Endodermal cell (in vitro differentiated cells): ENCODE results near the gene TRDN. TPM values are rescaled to one million over a fixed set of nuclear protein-coding genes. Genes with fewer than 3 reads are reported as not detected.
A peak's percentile ranks its signal among the peaks of the same experiment; 100 is the strongest.

Experiments
- DNase-seq: peaks from one replicate; pipeline ENCODE4 v3.0.0-alpha.2; 2017
- H3K27ac ChIP-seq: 2 replicates; pipeline ENCODE4 v1.5.1; 2013; ENCODE audit warnings: mild to moderate bottlenecking, low read depth, low read length, moderate library complexity
- H3K27me3 ChIP-seq: 2 replicates; pipeline ENCODE4 v1.6.1; 2013; ENCODE audit warnings: mild to moderate bottlenecking, low read length, moderate library complexity; ENCODE audit not compliant: insufficient read depth, control insufficient read depth, poor library complexity, severe bottlenecking
- H3K36me3 ChIP-seq: 2 replicates; pipeline ENCODE4 v1.7.0; 2013; ENCODE audit warnings: mild to moderate bottlenecking, low read length, moderate library complexity; ENCODE audit not compliant: control insufficient read depth, insufficient read depth
- H3K4me1 ChIP-seq: one replicate; pipeline ENCODE4 v1.7.0; 2013; ENCODE audit warnings: low read length; ENCODE audit not compliant: control insufficient read depth, insufficient read depth
- H3K4me3 ChIP-seq: 2 replicates; pipeline ENCODE4 v1.5.1; 2013; ENCODE audit warnings: mild to moderate bottlenecking, low read length, moderate library complexity
- H3K9ac ChIP-seq: 2 replicates; pipeline ENCODE4 v1.6.1; 2013; ENCODE audit warnings: mild to moderate bottlenecking, low read length, moderate library complexity; ENCODE audit not compliant: poor library complexity, severe bottlenecking; ENCODE audit errors: extremely low read depth
- H3K9me3 ChIP-seq: 2 replicates; pipeline ENCODE4 v1.6.1; 2013; ENCODE audit warnings: mild to moderate bottlenecking, low read length, moderate library complexity; ENCODE audit not compliant: control insufficient read depth
- H3K27ac Mint-ChIP-seq: 2 replicates; pipeline ENCODE4 v1.8.0; 2020; ENCODE audit warnings: mixed read lengths
- H3K27me3 Mint-ChIP-seq: 2 replicates; pipeline ENCODE4 v1.8.0; 2021; ENCODE audit warnings: mild to moderate bottlenecking, mixed read lengths; ENCODE audit not compliant: insufficient read depth
- H3K36me3 Mint-ChIP-seq: 2 replicates; pipeline ENCODE4 v1.8.0; 2020; ENCODE audit warnings: low read depth, mixed read lengths
- H3K4me1 Mint-ChIP-seq: 2 replicates; pipeline ENCODE4 v1.8.0; 2020; ENCODE audit warnings: mixed read lengths
- H3K4me3 Mint-ChIP-seq: 2 replicates; pipeline ENCODE4 v1.8.0; 2020; ENCODE audit warnings: mild to moderate bottlenecking, moderate library complexity, mixed read lengths
- H3K9me3 Mint-ChIP-seq: 2 replicates; pipeline ENCODE4 v1.8.0; 2020; ENCODE audit warnings: mild to moderate bottlenecking, mixed read lengths
- WGBS, 2 experiments: methylation state at CpG; one replicate each; pipeline versions ENCODE4 v1.1.5 to v1.1.7; 2013; ENCODE audit warnings: missing lambda C conversion rate in 2 of 2, mixed read lengths in 1 of 2; ENCODE audit not compliant: insufficient coverage in 1 of 2, insufficient read length in 1 of 2; 5-methylcytosine and 5-hydroxymethylcytosine counted together
- total RNA-seq, 2 donors: library from RNA; stranded (reverse); fragmentation: NEBNext Ultra II Directional in 1 of 2; extraction: Animal tissue kit (Norgen Biotek cat#: 25700) in 1 of 2; gene quantifications; 2 replicates in 1 of 2; 3 replicates in 1 of 2; pipeline ENCODE4 v1.2.1, GENCODE V29; 2021
- TF ChIP-seq, protein P1 (sequence below): fragments of 200-600 bp; sonication (generic); conservative IDR thresholded peaks from 2 replicates; pipeline ENCODE4 v1.5.0; 2021; ENCODE audit warnings: antibody characterized with exemption, mild to moderate bottlenecking

Gene TRDN
- total RNA-seq, 2 donors from 2014 or later, result 74.4 to 136 TPM

GRCh38 chr6:123547216-123547978, 89.4 kb downstream of the TRDN start:
- H3K9me3 Mint-ChIP-seq, result no peaks in the 10 kb centered on the region
- H3K4me3 Mint-ChIP-seq, result no peak overlapping the region
- no peak for DNase-seq
- no peaks in the 10 kb centered on the region for H3K9me3 ChIP-seq
- peaks cover 3% of the 10 kb centered on the region for H3K36me3 Mint-ChIP-seq
- H3K4me1 ChIP-seq, result peaks cover 11% of the 10 kb centered on the region
- H3K27me3 ChIP-seq, result no peaks in the 10 kb centered on the region
- H3K4me1 Mint-ChIP-seq, result peaks cover 28% of the 10 kb centered on the region
- no peak overlapping the region for H3K4me3 ChIP-seq
- peaks cover 27% of the 10 kb centered on the region for H3K36me3 ChIP-seq
- H3K27me3 Mint-ChIP-seq, result no peaks in the 10 kb centered on the region
- TF ChIP-seq, protein P1, sequence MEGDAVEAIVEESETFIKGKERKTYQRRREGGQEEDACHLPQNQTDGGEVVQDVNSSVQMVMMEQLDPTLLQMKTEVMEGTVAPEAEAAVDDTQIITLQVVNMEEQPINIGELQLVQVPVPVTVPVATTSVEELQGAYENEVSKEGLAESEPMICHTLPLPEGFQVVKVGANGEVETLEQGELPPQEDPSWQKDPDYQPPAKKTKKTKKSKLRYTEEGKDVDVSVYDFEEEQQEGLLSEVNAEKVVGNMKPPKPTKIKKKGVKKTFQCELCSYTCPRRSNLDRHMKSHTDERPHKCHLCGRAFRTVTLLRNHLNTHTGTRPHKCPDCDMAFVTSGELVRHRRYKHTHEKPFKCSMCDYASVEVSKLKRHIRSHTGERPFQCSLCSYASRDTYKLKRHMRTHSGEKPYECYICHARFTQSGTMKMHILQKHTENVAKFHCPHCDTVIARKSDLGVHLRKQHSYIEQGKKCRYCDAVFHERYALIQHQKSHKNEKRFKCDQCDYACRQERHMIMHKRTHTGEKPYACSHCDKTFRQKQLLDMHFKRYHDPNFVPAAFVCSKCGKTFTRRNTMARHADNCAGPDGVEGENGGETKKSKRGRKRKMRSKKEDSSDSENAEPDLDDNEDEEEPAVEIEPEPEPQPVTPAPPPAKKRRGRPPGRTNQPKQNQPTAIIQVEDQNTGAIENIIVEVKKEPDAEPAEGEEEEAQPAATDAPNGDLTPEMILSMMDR, result no peak
- H3K27ac Mint-ChIP-seq, result no peak overlapping the region
- no peak overlapping the region for H3K27ac ChIP-seq
- H3K9ac ChIP-seq, result no peak overlapping the region

DNA sequence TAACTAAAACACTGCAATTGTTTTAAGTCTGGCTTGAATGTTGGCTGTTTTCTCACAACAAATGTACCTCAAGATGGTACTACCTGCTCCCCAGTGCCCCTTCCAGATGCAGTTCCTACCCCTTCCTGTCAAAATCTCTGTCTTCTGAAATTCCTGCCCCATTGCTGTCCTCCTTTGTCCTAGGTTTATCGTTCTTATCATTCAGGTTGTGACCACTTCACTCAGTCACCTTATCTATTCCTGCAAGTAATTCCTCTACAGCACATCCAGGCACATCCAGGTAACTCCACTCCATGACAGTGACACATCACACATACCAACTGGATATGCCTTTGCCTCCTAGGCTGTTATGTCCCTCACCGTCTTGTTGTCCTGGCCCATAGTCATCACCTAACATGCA, 90.2 kb downstream of the TRDN start:
- Histone ChIP-seq H3K27ac (peak overlapping the region; percentile 34), H3K4me3 (peak overlapping the region; percentile 39), H3K9me3 (no peaks in the 10 kb centered on the region), H3K4me1 (peaks cover 11% of the 10 kb centered on the region), H3K36me3 (peaks cover 34% of the 10 kb centered on the region), H3K9ac (peak overlapping the region; percentile 41), H3K27me3 (no peaks in the 10 kb centered on the region)
- Mint-ChIP-seq H3K27ac (peak overlapping the region; percentile 92), H3K4me3 (peak overlapping the region; percentile 0), H3K9me3 (no peaks in the 10 kb centered on the region), H3K4me1 (peaks cover 26% of the 10 kb centered on the region), H3K27me3 (no peaks in the 10 kb centered on the region), H3K36me3 (peaks cover 11% of the 10 kb centered on the region)
- DNase-seq, result no peak
- WGBS, 2 experiments, result 67 to 75% methylated on average over 1 to 2 of the region's 2 CpGs
- TF ChIP-seq, protein P1, result no peak

GRCh38 chr6:123541462-123541861, 95.3 kb downstream of the TRDN start:
- peaks cover 37% of the 10 kb centered on the region for H3K36me3 Mint-ChIP-seq
- peaks cover 6% of the 10 kb centered on the region for H3K4me1 Mint-ChIP-seq
- H3K4me3 ChIP-seq, result no peak overlapping the region
- H3K36me3 ChIP-seq, result peaks cover 48% of the 10 kb centered on the region
- no peak overlapping the region for H3K27ac ChIP-seq
- 93 to 100% methylated on average over 2 to 4 of the region's 4 CpGs for WGBS, 2 experiments
- peaks cover 4% of the 10 kb centered on the region for H3K4me1 ChIP-seq
- TF ChIP-seq, protein P1, result no peak
- DNase-seq, result no peak
- no peak overlapping the region for H3K27ac Mint-ChIP-seq
- no peak overlapping the region for H3K9ac ChIP-seq
- no peaks in the 10 kb centered on the region for H3K27me3 Mint-ChIP-seq
- no peaks in the 10 kb centered on the region for H3K9me3 Mint-ChIP-seq
- H3K27me3 ChIP-seq, result no peaks in the 10 kb centered on the region
- no peaks in the 10 kb centered on the region for H3K9me3 ChIP-seq
- H3K4me3 Mint-ChIP-seq, result no peak overlapping the region
